Panc1 (cell line): ENCODE measurements around the gene KCNJ1. TPM values are rescaled to one million over a fixed set of nuclear protein-coding genes. Genes with fewer than 3 reads are reported as not detected.

Experiments used
- ATAC-seq: fragments of 200-7000 bp; cut with Tn5 transposase; 2 replicates; pipeline ENCODE4 v1.9.1; 2020; ENCODE audit warnings: mild to moderate bottlenecking, moderate library complexity
- BruUV-seq: library from RNA; stranded (reverse); fragments of 400-500 nt; replicated peaks from 2 replicates; lab custom pipeline; 2021; lab: Mats Ljungman, UMichigan
- CTCF ChIA-PET: fragments of 300-600 bp; sonication (Branson Sonifier 250); formaldehyde crosslinking; loops from one replicate; lab custom pipeline; 2022; ENCODE audit warnings: antibody characterized with exemption; lab: Charles Lee
- POLR2A ChIA-PET: fragments of 300-600 bp; sonication (Branson Sonifier 250); formaldehyde crosslinking; loops from one replicate; lab custom pipeline; 2022; ENCODE audit warnings: antibody characterized with exemption; lab: Charles Lee
- DNase-seq: peaks from one replicate; pipeline ENCODE4 v3.0.0-alpha.2; 2010; ENCODE audit warnings: low read depth, low spot score
- H3K27ac ChIP-seq: 2 replicates; pipeline ENCODE4 v1.5.1; 2011; ENCODE audit warnings: mild to moderate bottlenecking, low read length, inconsistent platforms
- H3K27me3 ChIP-seq: fragments of 200-500 bp; sonication (Bioruptor generic); 2 replicates; pipeline ENCODE4 v1.6.0; 2014; ENCODE audit warnings: low read length, inconsistent platforms; ENCODE audit not compliant: control insufficient read depth, insufficient read depth
- H3K36me3 ChIP-seq: fragments of 200-500 bp; sonication (Bioruptor generic); 2 replicates; pipeline ENCODE4 v1.5.1; 2014; ENCODE audit warnings: inconsistent platforms, mild to moderate bottlenecking, low read length, moderate library complexity; ENCODE audit not compliant: control insufficient read depth, insufficient read depth
- H3K4me1 ChIP-seq: 2 replicates; pipeline ENCODE4 v1.5.1; 2011; ENCODE audit warnings: inconsistent platforms, mild to moderate bottlenecking, low read length, moderate library complexity; ENCODE audit not compliant: control insufficient read depth, insufficient read depth
- H3K4me3 ChIP-seq, 2 experiments: 2 replicates each; pipeline ENCODE4 v1.5.1; 2011 to 2012; ENCODE audit warnings: low read depth in 2 of 2, low read length in 2 of 2, mild to moderate bottlenecking in 2 of 2, inconsistent platforms in 1 of 2, moderate library complexity in 1 of 2
- H3K9me3 ChIP-seq: fragments of 200-500 bp; sonication (Bioruptor generic); 2 replicates; pipeline ENCODE4 v1.5.1; 2014; ENCODE audit warnings: low read depth, mild to moderate bottlenecking, inconsistent platforms, low read length, moderate library complexity; ENCODE audit not compliant: control insufficient read depth, insufficient read depth
- POLR2AphosphoS5 ChIP-seq: IDR thresholded peaks from 2 replicates; pipeline ENCODE4 v1.6.1; 2012; ENCODE audit warnings: mild to moderate bottlenecking, low read depth, low read length, moderate library complexity
- REST ChIP-seq, 2 experiments: IDR thresholded peaks; 2 replicates each; pipeline ENCODE4 v1.6.1; 2011 to 2012; ENCODE audit warnings: low read depth in 2 of 2, control low read depth in 1 of 2, low read length in 1 of 2, mild to moderate bottlenecking in 1 of 2, moderate library complexity in 1 of 2; ENCODE audit not compliant: insufficient read depth in 1 of 2
- SIN3A ChIP-seq: IDR thresholded peaks from 2 replicates; pipeline ENCODE4 v1.6.1; 2012; ENCODE audit warnings: low read depth, mild to moderate bottlenecking, low read length, moderate library complexity, borderline replicate concordance; ENCODE audit not compliant: insufficient read depth
- TCF7L2 ChIP-seq: IDR thresholded peaks from 2 replicates; pipeline ENCODE4 v1.6.1; 2011; ENCODE audit warnings: mild to moderate bottlenecking, low read depth, low read length, inconsistent platforms
- in situ Hi-C: cut with HindIII; loops from 2 replicates; pipeline ENCODE4 v1.10.0; 2016; ENCODE audit warnings: low sequenced_read_pairs, low pct_unique_long_range_greater_than_20kb
- intact Hi-C: fragments of 100-400 bp; cut with micrococcal nuclease; formaldehyde crosslinking; loops from one replicate; pipeline ENCODE4 v1.10.0; 2022; ENCODE audit not compliant: unreplicated experiment
- total RNA-seq: library from RNA; stranded (reverse); gene quantifications from one replicate; pipeline ENCODE4 v1.2.1, GENCODE V29; 2021; ENCODE audit not compliant: unreplicated experiment
- TF ChIP-seq, protein P1 (sequence below): fragments of 450-650 bp; IDR thresholded peaks from 2 replicates; pipeline ENCODE4 v1.5.1; 2017; ENCODE audit warnings: mild to moderate bottlenecking

Gene KCNJ1
- total RNA-seq, 1 experiment from 2014 or later = not detected

DNA sequence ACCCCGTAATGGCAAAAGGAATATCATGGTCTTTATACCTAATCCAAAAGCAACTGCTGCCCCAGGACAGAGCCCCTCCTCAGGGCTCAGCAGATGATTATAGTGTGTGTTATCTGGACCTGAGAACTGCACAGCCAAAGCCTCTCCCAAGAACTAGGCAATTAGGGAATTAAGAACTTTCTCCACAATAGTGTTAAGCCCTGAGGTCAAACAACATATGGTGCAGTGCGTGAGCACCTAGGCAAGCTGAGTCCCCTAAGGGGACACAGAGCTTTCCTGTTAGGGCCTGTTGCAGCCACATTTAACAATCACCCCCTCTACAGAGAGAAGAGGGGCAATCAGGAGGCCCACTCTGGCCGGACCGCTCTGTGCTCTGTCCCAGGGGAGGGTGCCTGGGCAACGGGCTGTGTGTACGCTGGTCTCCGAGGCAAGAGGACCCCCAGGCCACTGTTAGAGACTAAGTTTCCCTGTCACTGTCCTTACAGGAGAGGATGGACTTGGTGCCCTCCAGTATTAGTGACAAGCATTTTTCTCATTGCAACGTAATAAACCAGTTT lies 22.6 kb upstream of the KCNJ1 start:
- Histone ChIP-seq H3K9me3 (no peaks in the 10 kb centered on the region), H3K27me3 (peaks cover 16% of the 10 kb centered on the region), H3K36me3 (no peaks in the 10 kb centered on the region), H3K27ac (no peak overlapping the region), H3K4me1 (no peaks in the 10 kb centered on the region), H3K4me3 (no peak overlapping the region)
- POLR2A ChIA-PET = no interaction called here
- ATAC-seq (no peak), DNase-seq (no peak)
- TF ChIP-seq TCF7L2 (no peak), REST (IDR thresholded peaks at IDR 0.05; ENCODE audit: insufficient read depth in 1 of 2, low read depth in 2 of 2, low read length in 1 of 2) (no peak), SIN3A (no peak), POLR2AphosphoS5 (no peak)
- TF ChIP-seq, protein P1, sequence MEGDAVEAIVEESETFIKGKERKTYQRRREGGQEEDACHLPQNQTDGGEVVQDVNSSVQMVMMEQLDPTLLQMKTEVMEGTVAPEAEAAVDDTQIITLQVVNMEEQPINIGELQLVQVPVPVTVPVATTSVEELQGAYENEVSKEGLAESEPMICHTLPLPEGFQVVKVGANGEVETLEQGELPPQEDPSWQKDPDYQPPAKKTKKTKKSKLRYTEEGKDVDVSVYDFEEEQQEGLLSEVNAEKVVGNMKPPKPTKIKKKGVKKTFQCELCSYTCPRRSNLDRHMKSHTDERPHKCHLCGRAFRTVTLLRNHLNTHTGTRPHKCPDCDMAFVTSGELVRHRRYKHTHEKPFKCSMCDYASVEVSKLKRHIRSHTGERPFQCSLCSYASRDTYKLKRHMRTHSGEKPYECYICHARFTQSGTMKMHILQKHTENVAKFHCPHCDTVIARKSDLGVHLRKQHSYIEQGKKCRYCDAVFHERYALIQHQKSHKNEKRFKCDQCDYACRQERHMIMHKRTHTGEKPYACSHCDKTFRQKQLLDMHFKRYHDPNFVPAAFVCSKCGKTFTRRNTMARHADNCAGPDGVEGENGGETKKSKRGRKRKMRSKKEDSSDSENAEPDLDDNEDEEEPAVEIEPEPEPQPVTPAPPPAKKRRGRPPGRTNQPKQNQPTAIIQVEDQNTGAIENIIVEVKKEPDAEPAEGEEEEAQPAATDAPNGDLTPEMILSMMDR = no peak
- no TSS peak for BruUV-seq
- intact Hi-C loops = loop anchor here (10.0 kb wide), 2 partner anchors 225 to 865 kb away; no protein-coding TSS in a partner anchor
- CTCF ChIA-PET = interaction anchor here (1.1 to 1.3 kb wide), 2 partner anchors 17 to 67 kb away, joined by 4 to 7 read pairs; no protein-coding TSS in a partner anchor
- in situ Hi-C loops = no loop called here

DNA sequence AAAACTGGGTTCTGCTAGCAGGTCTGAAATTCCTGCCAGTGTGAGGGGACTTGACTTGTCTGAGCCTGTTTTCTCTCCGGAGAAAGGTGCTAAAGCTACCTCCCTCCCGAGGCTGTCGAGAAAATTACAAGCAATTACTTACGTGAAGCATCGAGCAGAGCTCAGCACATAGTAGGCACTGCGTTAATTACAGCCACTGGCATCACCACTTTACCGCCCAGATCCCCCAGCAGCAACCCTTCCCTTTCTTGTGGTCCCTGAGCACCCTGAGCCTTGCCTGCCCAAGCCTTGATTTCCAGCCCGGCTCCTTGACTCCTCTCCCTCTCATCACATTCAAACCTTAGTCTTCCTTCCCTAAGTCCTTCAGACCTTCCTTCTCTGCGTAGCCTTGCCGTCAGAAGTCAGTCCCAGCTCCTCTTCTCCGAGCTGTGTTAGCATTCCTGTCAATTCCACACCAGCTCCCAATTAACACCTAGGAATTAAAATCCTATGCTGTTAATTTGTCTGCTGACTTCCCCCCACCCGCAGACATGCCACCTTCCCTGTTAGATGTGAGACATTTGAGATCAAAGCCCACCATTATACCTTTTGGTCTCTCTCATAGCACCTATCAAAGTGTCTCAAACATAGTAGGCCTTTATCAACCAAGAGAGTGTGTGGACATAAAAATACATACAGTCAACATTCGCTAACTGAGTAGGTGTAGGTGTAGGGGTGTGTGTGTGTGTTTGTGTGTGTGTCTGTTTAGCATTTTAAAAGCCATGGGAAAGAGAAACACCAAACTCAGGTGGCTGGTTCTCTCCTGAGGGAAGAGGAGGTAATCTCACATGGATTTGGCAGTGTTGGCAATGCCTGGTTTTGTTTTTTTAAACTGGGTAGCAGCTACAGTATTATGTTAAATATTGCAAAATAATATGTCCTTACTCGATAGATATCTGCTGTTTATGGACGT lies 21.2 kb upstream of the KCNJ1 start:
- intact Hi-C loops (loop anchor here (10.0 kb wide), 2 partner anchors 226 to 866 kb away; no protein-coding TSS in a partner anchor), in situ Hi-C loops (no loop called here)
- Histone ChIP-seq H3K27ac (no peak overlapping the region), H3K4me1 (no peaks in the 10 kb centered on the region), H3K9me3 (no peaks in the 10 kb centered on the region), H3K27me3 (peaks cover 16% of the 10 kb centered on the region), H3K4me3 (no peak overlapping the region), H3K36me3 (no peaks in the 10 kb centered on the region)
- no TSS peak for BruUV-seq
- ChIA-PET CTCF (interaction anchor here (0.7 to 1.1 kb wide), 6 partner anchors 18 to 487 kb away, joined by 3 to 7 read pairs (median 5); no protein-coding TSS in a partner anchor), POLR2A (no interaction called here)
- ATAC-seq (no peak), DNase-seq (no peak)
- TF ChIP-seq, protein P1 = no peak
- TF ChIP-seq REST (IDR thresholded peaks at IDR 0.05; ENCODE audit: insufficient read depth in 1 of 2, low read depth in 2 of 2, low read length in 1 of 2) = no peak
- no peak for TF ChIP-seq SIN3A
- no peak for TF ChIP-seq POLR2AphosphoS5
- TF ChIP-seq TCF7L2 = no peak
